Activated naive CD8-positive, alpha-beta T cell treated with anti-CD3 and anti-CD28 coated beads, Interleukin-2, amount 50 U/mL, for 24 hours (primary cell): ENCODE data around the gene POU5F1.

Experiments
- ATAC-seq: fragments of 150-1000 bp; cut with Tn5 transposase; one replicate; pipeline ENCODE4 v1.10.0; 2021
- DNase-seq: peaks from one replicate; pipeline ENCODE4 v3.0.0; 2021
- H3K27ac Mint-ChIP-seq: one replicate; pipeline ENCODE4 v1.8.0; 2021; ENCODE audit warnings: mild to moderate bottlenecking, mixed read lengths
- H3K27me3 Mint-ChIP-seq: one replicate; pipeline ENCODE4 v1.8.0; 2021; ENCODE audit warnings: mixed read lengths
- H3K36me3 Mint-ChIP-seq: one replicate; pipeline ENCODE4 v1.8.0; 2021; ENCODE audit warnings: low read depth, mixed read lengths
- H3K4me1 Mint-ChIP-seq: one replicate; pipeline ENCODE4 v1.8.0; 2021; ENCODE audit warnings: mixed read lengths
- H3K4me3 Mint-ChIP-seq: one replicate; pipeline ENCODE4 v1.8.0; 2021; ENCODE audit warnings: mild to moderate bottlenecking, moderate library complexity, mixed read lengths
- H3K9me3 Mint-ChIP-seq: one replicate; pipeline ENCODE4 v1.8.0; 2021; ENCODE audit warnings: mixed read lengths

Gene POU5F1

DNA sequence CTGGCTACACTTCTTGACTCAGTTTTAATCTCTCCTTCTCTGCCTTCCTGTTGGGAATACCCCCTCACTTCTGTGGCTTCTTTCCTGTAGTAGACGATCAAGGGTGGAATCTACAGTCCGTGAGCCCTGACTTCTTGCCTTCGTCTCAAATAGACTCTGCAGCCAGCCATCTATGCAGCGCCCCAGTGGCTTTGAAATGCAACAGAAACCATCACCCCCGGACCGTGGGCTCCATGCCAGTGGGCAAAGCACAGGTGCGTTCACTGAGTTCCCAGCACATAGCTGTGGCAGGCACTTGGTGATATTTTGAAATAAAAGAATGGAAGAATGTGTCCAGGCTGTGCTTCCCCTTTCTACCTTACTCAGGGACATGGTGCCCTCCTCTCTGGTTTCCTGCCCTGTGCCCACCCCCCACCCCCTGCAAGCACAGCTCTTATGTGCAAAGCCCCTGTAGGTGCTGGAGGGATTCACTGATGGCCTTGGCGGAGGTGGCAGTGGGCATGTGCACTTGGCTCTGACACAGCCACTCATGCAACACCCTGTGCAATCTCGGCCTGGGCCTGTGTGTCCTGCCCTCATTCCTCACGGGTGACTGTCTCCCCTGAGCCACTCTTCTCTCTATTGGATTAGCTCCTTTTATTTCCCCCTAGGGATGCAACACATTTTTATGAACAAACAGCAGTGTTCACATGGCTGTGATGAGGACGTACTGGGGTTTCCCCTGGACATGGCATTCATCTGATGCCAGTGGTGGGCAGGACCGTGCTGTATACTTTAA lies 44.7 kb downstream of the POU5F1 start:
- Mint-ChIP-seq H3K4me1 (peaks cover 5% of the 10 kb centered on the region), H3K27me3 (peaks cover 2% of the 10 kb centered on the region), H3K27ac (no peak overlapping the region), H3K36me3 (no peaks in the 10 kb centered on the region), H3K9me3 (no peaks in the 10 kb centered on the region), H3K4me3 (no peak overlapping the region)
- no peak for DNase-seq
- ATAC-seq, result no peak

DNA sequence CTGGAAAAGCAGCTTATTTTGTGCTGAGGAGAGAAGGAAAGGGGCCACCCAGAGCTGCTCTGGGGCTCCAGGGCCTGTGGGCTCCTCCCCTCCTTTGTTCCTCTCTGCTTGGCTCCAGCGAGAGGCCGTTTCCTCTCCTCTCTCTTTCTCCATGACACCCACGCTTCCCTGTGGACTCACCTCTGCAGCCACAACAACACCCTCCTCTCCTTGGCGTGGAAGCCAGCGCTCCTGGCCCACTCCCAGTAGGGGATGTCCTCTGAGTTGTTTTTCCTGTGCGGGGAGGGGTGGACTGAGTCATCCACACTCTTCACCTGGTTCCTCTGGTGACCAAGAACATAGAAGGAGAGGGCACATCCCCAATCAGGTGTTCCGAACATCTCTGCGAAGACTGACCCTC lies 45.3 kb downstream of the POU5F1 start:
- Mint-ChIP-seq H3K36me3 (no peaks in the 10 kb centered on the region), H3K27me3 (peaks cover 2% of the 10 kb centered on the region), H3K4me3 (no peak overlapping the region), H3K27ac (no peak overlapping the region), H3K9me3 (no peaks in the 10 kb centered on the region), H3K4me1 (peaks cover 5% of the 10 kb centered on the region)
- DNase-seq (no peak), ATAC-seq (no peak)

DNA sequence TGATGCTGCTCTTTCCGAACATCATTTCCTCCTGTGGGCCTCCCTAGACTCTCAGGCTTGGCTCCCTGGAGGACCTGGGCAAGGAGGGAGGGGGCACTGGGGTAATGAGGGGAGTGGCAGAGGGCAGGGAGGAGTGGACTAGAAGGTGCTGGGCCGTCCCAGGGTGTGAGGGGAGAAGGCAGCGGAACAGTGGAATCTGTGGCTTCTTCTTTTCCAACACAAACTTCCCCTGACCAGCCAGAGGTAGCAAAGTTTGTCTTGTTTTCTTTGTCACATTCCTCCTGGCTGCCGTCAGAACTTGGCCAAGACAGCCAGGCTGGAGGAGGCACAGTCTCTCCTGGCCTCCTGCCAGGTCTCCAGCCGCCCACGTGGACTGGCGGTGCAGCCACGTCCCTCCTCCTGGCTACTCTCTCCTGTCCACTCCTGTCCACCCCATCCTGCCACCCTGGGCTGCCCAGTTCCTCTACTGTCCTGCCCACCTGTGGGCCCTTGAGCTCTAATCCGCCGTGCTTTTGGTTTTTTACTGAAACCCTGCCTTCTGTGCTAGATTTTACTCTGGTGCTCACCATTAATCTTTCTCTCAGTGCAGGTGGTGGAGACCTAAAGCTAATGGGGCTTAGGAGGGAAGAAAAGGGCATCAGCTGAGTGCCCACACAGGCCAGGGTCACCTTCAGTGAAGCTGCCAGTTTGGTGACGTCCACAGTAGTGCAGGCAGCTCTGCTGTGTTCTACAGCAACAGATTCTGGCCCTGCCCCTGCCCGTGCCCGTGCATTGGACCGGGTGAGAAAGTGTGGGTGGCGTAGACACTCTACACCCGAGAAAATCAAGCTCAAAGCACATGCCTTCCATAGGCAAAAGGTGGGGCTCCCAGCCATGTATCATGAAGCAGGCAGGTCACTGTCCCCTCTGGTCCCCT lies 47.4 kb downstream of the POU5F1 start:
- Mint-ChIP-seq H3K9me3 (no peaks in the 10 kb centered on the region), H3K4me1 (peaks cover 2% of the 10 kb centered on the region), H3K27ac (no peak overlapping the region), H3K4me3 (no peak overlapping the region), H3K27me3 (peaks cover 3% of the 10 kb centered on the region), H3K36me3 (no peaks in the 10 kb centered on the region)
- ATAC-seq (no peak), DNase-seq (no peak)

DNA sequence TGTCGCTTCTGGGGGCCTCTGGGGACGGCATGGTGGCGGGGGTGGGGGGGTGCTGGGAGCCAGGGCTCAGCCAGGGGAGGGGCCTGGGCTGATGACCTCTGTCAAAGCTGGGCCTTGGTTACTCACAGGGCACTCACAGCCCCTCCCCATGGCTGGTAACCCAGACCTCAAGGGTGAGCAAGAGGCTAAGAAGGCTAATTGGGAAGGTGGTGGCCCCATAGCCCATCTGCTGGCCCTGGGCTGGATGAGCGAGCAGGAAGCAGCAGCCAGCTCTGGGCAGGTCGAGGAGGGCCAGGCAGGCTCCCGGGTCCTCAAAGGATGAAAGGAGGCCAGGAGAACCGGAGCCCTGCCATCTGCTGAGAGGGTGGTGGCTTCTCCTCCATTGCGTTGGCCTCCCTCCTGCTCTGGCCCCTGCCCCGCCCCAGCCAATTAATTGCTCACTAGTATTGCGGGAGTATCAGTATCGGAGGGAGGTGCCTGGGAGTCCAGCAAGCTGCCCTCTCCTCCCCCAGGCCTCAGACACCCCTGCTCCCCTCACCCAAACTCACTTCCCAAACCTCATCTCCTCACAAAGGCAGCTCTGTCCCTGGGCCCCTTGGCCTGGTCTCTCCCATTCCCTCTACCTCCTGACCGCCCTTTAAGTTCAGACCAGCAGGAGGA lies 49.2 kb downstream of the POU5F1 start:
- H3K4me3 Mint-ChIP-seq, result no peak overlapping the region
- H3K27ac Mint-ChIP-seq, result no peak overlapping the region
- DNase-seq (no peak), ATAC-seq (no peak)
- H3K4me1 Mint-ChIP-seq, result no peaks in the 10 kb centered on the region
- no peaks in the 10 kb centered on the region for H3K36me3 Mint-ChIP-seq
- no peaks in the 10 kb centered on the region for H3K9me3 Mint-ChIP-seq
- H3K27me3 Mint-ChIP-seq, result peaks cover 3% of the 10 kb centered on the region

DNA sequence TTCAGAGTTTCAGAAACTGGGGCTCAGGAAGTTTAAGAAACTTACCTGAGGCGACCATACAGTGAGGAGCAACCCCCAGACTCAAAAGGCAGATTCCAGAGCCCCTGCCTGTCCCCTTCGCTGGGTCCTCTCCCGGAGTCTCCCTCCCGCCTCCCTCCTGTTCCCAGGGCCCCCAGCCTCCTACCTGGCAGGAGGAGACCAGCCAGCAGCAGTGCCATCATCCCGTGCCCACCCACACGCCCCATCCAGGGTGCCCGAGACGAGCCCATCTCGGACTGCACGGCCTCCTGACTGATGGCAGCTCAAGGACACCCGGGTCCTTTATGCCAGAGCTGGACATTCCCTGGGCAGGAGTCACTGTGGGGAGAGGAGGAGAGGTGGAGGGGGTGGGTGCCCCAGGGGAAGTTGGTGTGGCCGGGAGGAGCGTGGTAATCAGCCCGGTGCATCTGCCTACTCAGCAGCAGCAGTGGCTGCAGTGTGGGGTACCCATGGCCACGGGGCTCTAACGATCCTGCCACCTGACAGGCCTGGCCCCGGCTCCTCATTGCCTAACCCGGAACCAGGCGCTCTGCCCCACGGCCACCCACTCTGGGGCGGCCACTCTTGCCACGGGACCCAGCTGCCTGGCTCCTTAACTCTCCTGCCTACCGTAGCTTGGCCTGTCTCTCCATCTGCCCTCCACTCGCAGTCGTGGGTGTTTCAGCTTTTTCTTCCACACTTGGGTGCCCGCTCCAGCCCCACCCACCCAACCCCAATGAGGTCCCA lies 50.1 kb downstream of the POU5F1 start, which contains the start of gene CDSN:
Gene CDSN (minus strand): TSS at position 296 of the 765 bp plus-strand sequence. CDS start 27 bp downstream, at position 269.
- Mint-ChIP-seq H3K36me3 (no peaks in the 10 kb centered on the region), H3K27ac (no peak within 1 kb of the TSS), H3K9me3 (no peaks in the 10 kb centered on the region), H3K4me1 (no peaks in the 10 kb centered on the region), H3K4me3 (no peak within 1 kb of the TSS), H3K27me3 (peaks cover 3% of the 10 kb centered on the region)
- no peak for ATAC-seq
- no peak for DNase-seq

DNA sequence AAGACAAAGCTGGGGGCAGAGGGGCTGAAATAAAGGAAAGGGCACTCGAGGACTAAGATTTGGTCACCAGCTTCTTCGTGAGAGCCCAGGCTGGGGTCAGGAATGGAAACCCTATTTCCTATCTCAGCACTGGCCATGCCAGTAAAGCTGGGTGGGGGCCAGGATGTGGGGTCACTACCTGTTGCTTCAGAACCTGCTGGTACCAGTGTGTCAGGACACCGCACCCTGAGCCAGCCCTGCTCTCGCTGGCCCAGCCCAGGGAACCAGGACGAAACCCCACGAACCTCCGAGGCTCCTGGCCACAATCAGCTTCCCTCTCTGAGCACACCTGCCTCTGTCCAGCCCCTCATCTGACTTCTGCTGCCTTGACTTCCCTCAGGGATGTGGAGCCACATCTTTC lies 52.3 kb downstream of the POU5F1 start:
- Mint-ChIP-seq H3K27ac (no peak overlapping the region), H3K9me3 (no peaks in the 10 kb centered on the region), H3K27me3 (peaks cover 3% of the 10 kb centered on the region), H3K4me1 (no peaks in the 10 kb centered on the region), H3K4me3 (no peak overlapping the region), H3K36me3 (no peaks in the 10 kb centered on the region)
- DNase-seq (no peak), ATAC-seq (no peak)

DNA sequence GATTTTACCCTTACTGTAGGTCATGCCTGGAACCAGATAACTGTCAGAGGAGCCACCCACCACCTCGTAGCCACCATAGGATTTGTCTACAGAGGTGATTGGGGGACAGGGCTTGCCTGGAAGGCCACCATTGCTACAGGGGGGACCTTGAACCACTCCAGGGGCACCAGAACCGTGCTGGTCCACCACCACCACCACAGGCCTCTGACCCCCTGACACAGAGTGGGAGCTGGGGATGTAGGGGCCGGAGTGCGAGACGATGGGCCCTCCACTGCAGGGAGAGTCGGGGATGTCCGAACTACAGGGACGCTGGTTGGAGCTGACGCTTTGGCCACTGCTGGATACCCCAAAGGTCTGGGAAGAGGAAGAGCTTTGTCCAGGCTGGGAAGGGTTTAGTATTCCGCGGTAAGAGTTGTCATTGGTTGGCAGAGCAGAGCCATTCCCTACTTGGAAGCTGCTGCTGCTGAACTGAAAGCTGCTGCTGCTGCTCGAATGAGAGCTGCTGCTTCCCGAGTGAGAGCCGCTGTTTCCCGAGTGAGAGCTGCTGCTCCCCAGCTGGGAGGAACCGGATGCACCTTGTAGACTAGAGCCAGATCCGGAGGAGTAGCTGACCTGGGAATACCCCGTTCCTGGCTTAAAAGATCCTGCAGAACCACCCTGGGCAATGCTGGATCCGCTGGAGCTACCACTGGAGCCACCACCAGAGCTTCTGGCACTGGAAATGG lies 53.7 kb downstream of the POU5F1 start:
- ATAC-seq (no peak), DNase-seq (no peak)
- Mint-ChIP-seq H3K27me3 (peaks cover 3% of the 10 kb centered on the region), H3K9me3 (no peaks in the 10 kb centered on the region), H3K4me1 (no peaks in the 10 kb centered on the region), H3K36me3 (no peaks in the 10 kb centered on the region), H3K4me3 (no peak overlapping the region), H3K27ac (no peak overlapping the region)

DNA sequence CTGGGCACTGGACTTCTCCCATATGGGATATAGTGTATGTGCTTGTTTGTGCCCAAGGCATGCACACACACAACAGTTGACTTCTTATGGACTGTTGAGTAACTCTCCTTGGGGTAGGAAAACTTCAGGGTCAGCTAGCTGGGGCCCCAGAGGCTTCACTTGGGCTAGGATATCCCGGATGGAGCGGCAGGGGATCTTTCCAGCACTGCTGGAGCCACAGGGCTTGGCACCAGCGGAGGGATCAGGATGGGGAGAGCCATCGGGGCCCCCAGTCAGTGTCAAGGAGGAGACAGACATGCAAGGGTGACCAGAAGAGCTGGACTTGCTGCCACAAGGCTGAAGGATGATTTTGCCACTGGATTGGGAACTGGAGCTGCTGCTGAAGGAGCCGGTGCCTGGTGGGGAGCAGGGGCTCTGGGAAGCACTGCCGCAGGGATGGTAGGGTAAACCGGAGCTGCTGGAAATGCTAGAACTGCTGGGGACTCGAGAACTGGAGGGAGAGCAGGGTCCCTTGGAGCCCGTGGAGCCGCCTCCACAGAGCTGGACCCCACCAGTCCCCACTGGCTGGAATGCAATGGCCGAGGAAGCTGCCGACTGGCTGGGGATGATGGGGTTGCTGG lies 54.4 kb downstream of the POU5F1 start:
- no peak overlapping the region for H3K4me3 Mint-ChIP-seq
- no peak overlapping the region for H3K27ac Mint-ChIP-seq
- DNase-seq (no peak), ATAC-seq (no peak)
- peaks cover 3% of the 10 kb centered on the region for H3K27me3 Mint-ChIP-seq
- no peaks in the 10 kb centered on the region for H3K9me3 Mint-ChIP-seq
- no peaks in the 10 kb centered on the region for H3K4me1 Mint-ChIP-seq
- no peaks in the 10 kb centered on the region for H3K36me3 Mint-ChIP-seq

DNA sequence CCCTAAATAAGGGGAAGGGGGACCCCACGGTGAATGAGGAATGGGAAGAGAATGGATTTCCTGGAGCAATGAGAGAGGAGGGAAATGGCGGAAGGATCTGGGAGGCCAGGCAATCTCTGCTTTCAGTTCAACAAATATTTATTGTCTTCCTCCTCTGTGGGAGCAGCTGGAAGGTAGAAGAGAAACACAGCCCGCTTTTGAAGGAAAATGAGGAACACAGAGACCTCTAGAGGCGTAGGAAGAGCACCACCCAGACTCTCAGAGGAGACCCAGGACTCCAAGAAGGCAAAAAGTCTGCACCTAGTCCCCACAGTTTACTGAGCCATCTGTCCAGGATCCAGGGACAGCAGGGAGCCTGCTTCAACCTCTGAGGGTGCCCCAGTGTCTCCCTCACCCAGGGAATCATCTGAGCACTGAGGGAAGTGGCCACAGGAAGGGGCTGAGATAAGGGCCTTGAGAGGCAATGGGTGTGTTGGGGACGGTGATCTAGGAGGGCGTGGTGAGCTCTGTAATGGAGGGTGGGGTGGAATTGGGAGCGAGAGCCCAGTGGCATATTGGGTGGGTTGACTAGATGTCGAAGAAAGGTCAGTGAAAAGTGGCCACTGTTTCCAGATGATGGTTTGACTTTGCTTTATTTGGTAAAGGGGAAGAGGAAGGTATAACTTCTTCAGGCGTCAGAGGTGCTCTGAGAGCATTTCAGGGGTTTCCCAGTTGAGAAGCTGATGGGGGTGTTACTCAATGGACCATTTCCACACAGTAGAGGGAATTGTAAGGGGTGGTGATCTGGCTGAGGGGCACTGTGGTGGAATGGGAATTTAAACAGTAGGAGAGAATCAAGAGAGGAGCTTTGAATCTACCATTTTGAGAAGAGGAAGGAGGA lies 55.3 kb downstream of the POU5F1 start:
- H3K4me3 Mint-ChIP-seq, result no peak overlapping the region
- ATAC-seq (no peak), DNase-seq (no peak)
- H3K36me3 Mint-ChIP-seq, result no peaks in the 10 kb centered on the region
- H3K27me3 Mint-ChIP-seq, result peaks cover 3% of the 10 kb centered on the region
- H3K4me1 Mint-ChIP-seq, result no peaks in the 10 kb centered on the region
- H3K27ac Mint-ChIP-seq, result no peak overlapping the region
- H3K9me3 Mint-ChIP-seq, result no peaks in the 10 kb centered on the region

DNA sequence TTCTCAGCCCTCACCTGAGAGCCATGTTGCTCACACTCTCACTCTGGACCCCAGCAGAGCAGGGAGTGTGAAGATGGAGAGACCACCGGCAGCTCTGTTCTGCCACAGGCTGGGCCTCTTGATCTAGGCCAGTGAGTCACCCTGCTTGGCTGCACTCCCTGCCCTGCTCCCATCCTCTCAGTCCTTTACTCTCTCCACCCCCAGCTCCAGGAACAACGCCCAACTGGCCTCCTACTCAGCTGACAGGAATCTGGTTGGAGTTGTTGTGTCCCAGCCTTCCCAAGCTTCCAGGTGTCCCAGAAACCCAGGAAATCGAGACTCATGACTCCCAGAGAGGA lies 56.0 kb downstream of the POU5F1 start, which contains the start of gene PSORS1C1:
Gene PSORS1C1 (plus strand): TSS at position 260 of the 338 bp plus-strand sequence. CDS start 14,833 bp downstream, outside the sequence.
- no peak for DNase-seq
- no peaks in the 10 kb centered on the region for H3K4me1 Mint-ChIP-seq
- H3K27me3 Mint-ChIP-seq, result peaks cover 3% of the 10 kb centered on the region
- no peak for ATAC-seq
- no peaks in the 10 kb centered on the region for H3K36me3 Mint-ChIP-seq
- no peak within 1 kb of the TSS for H3K27ac Mint-ChIP-seq
- H3K4me3 Mint-ChIP-seq, result no peak within 1 kb of the TSS
- H3K9me3 Mint-ChIP-seq, result no peaks in the 10 kb centered on the region
